ENCODE data around the gene FHL2.

FHL2 gene

GRCh38 chr2:105377871-105378270 is 21.0 kb downstream of the FHL2 start:
- TF ChIP-seq CTCF (IDR thresholded peaks at IDR 0.05; ENCODE audit: extremely low read depth, missing control alignments): no peak
- no peak for DNase-seq (ENCODE audit: low spot score)

- DNase-seq (ENCODE audit: low spot score): no peak
- TF ChIP-seq CTCF (IDR thresholded peaks at IDR 0.05; ENCODE audit: extremely low read depth, missing control alignments): no peak
Measured at GRCh38 chr2:105376789-105377240, 22.0 kb downstream of the FHL2 start.

GRCh38 chr2:105376010-105376409 is 22.8 kb downstream of the FHL2 start:
- no peak for TF ChIP-seq CTCF (IDR thresholded peaks at IDR 0.05; ENCODE audit: extremely low read depth, missing control alignments)
- no peak for DNase-seq (ENCODE audit: low spot score)

GRCh38 chr2:105375001-105375561 is 23.8 kb downstream of the FHL2 start:
- DNase-seq (ENCODE audit: low spot score): no peak
- TF ChIP-seq CTCF (IDR thresholded peaks at IDR 0.05; ENCODE audit: extremely low read depth, missing control alignments): no peak

- no peak for TF ChIP-seq CTCF (IDR thresholded peaks at IDR 0.05; ENCODE audit: extremely low read depth, missing control alignments)
- DNase-seq (ENCODE audit: low spot score): peak; percentile 74
Measured at GRCh38 chr2:105373895-105374401, 24.9 kb downstream of the FHL2 start.

GRCh38 chr2:105373344-105373781 is 25.5 kb downstream of the FHL2 start:
- no peak for TF ChIP-seq CTCF (IDR thresholded peaks at IDR 0.05; ENCODE audit: extremely low read depth, missing control alignments)
- no peak for DNase-seq (ENCODE audit: low spot score)

GRCh38 chr2:105371810-105372209 is 27.0 kb downstream of the FHL2 start:
- DNase-seq (ENCODE audit: low spot score): no peak
- TF ChIP-seq CTCF (IDR thresholded peaks at IDR 0.05; ENCODE audit: extremely low read depth, missing control alignments): no peak
